GM19351 (cell line): ENCODE data around the gene CSMD2.

Experiments used
- ATAC-seq: cut with Tn5 transposase; IDR thresholded peaks from one replicate; pipeline ENCODE4 v1.9.1; 2021; ENCODE audit warnings: mild to moderate bottlenecking, moderate library complexity; ENCODE audit not compliant: unreplicated experiment

The CSMD2 gene

GRCh38 chr1:33825506-33825905 is 339.5 kb downstream of the CSMD2 start:
- no peak for ATAC-seq

GRCh38 chr1:33824971-33825370 is 340.1 kb downstream of the CSMD2 start:
- ATAC-seq: no peak

GRCh38 chr1:33824321-33824720 is 340.7 kb downstream of the CSMD2 start:
- no peak for ATAC-seq

- no peak for ATAC-seq
These were observed 341.2 kb downstream of the CSMD2 start for GRCh38 chr1:33823830-33824229.

GRCh38 chr1:33823401-33823800 is 341.6 kb downstream of the CSMD2 start:
- ATAC-seq: no peak

- no peak for ATAC-seq
These were observed 342.6 kb downstream of the CSMD2 start for GRCh38 chr1:33822396-33822795.

- ATAC-seq: no peak
These were observed 343.7 kb downstream of the CSMD2 start for GRCh38 chr1:33821291-33821690.

GRCh38 chr1:33820804-33821203 is 344.2 kb downstream of the CSMD2 start:
- no peak for ATAC-seq

- no peak for ATAC-seq
These were observed 345.1 kb downstream of the CSMD2 start for GRCh38 chr1:33819913-33820311.

- no peak for ATAC-seq
These were observed 345.6 kb downstream of the CSMD2 start for GRCh38 chr1:33819290-33819912.

GRCh38 chr1:33818071-33818470 is 347.0 kb downstream of the CSMD2 start:
- ATAC-seq: no peak

GRCh38 chr1:33815061-33815460 is 350.0 kb downstream of the CSMD2 start:
- ATAC-seq: no peak

- ATAC-seq: no peak
These were observed 350.9 kb downstream of the CSMD2 start for GRCh38 chr1:33814166-33814565.

GRCh38 chr1:33810571-33810970 is 354.5 kb downstream of the CSMD2 start:
- ATAC-seq: no peak

- ATAC-seq: no peak
These were observed 359.0 kb downstream of the CSMD2 start for GRCh38 chr1:33805988-33806387.

GRCh38 chr1:33802268-33802667 is 362.8 kb downstream of the CSMD2 start:
- no peak for ATAC-seq

GRCh38 chr1:33797849-33798248 is 367.2 kb downstream of the CSMD2 start:
- ATAC-seq: no peak

GRCh38 chr1:33792651-33793050 is 372.4 kb downstream of the CSMD2 start:
- ATAC-seq: no peak

GRCh38 chr1:33792216-33792615 is 372.8 kb downstream of the CSMD2 start:
- no peak for ATAC-seq

- ATAC-seq: no peak
These were observed 373.8 kb downstream of the CSMD2 start for GRCh38 chr1:33791251-33791650.

GRCh38 chr1:33790577-33790976 is 374.5 kb downstream of the CSMD2 start:
- ATAC-seq: no peak

- no peak for ATAC-seq
These were observed 380.2 kb downstream of the CSMD2 start for GRCh38 chr1:33784876-33785275.

GRCh38 chr1:33782776-33783175 is 382.3 kb downstream of the CSMD2 start:
- no peak for ATAC-seq
